GM12878 (cell line): Measurements from ENCODE around the gene YAE1. TPM values are rescaled to one million over a fixed set of nuclear protein-coding genes. Genes with fewer than 3 reads are reported as not detected.

Experiments
- ATAC-seq: fragments of 200-7000 bp; cut with Tn5 transposase; 3 replicates; pipeline ENCODE4 v1.9.1; 2020; ENCODE audit warnings: mild to moderate bottlenecking, moderate library complexity
- BruUV-seq: library from RNA; stranded (reverse); fragments of 400-500 nt; replicated peaks from 2 replicates; lab custom pipeline; 2021; lab: Mats Ljungman, UMichigan
- CTCF ChIA-PET: fragments of 300-600 bp; sonication (Branson Sonifier 250); formaldehyde crosslinking; extraction: SDS; loops from one replicate; lab custom pipeline; 2021; ENCODE audit warnings: inconsistent platforms; lab: Yijun Ruan, JAX
- POLR2A ChIA-PET: fragments of 350-600 bp; formaldehyde crosslinking; extraction: SDS; loops from one replicate; lab custom pipeline; 2021; ENCODE audit warnings: inconsistent platforms; lab: Charles Lee
- RAD21 ChIA-PET: fragments of 300-600 bp; sonication (Branson Sonifier 250); formaldehyde crosslinking; loops from one replicate; lab custom pipeline; 2023; ENCODE audit warnings: antibody characterized with exemption; ENCODE audit not compliant: unreplicated experiment; lab: Charles Lee
- SMC1A ChIA-PET: fragments of 300-600 bp; sonication (Branson Sonifier 250); formaldehyde crosslinking; loops from one replicate; lab custom pipeline; 2023; ENCODE audit not compliant: unreplicated experiment, uncharacterized antibody; lab: Charles Lee
- DNase-seq: peaks from one replicate; pipeline ENCODE4 v3.0.0-alpha.2; 2011; ENCODE audit warnings: low read depth, low spot score
- FAIRE-seq: peaks from 3 replicates; lab custom pipeline; 2011; peaks lifted over from hg19 to GRCh38; lab: Jason Lieb, UNC
- H2AFZ ChIP-seq: 2 replicates; pipeline ENCODE4 v1.6.0; 2011; ENCODE audit warnings: low read depth, low read length, control low read depth; ENCODE audit not compliant: control insufficient read depth
- H3K27ac ChIP-seq: 2 replicates; pipeline ENCODE4 v1.5.1; 2011; ENCODE audit warnings: control low read depth; ENCODE audit not compliant: control insufficient read depth, insufficient read depth
- H3K27me3 ChIP-seq, 2 experiments: replicated peaks in 1 of 2; 2 replicates each; pipeline versions ENCODE4 v1.6.0 to v1.6.1; 2011; ENCODE audit warnings: low read length in 1 of 2; ENCODE audit not compliant: control insufficient read depth in 2 of 2, insufficient read depth in 2 of 2
- H3K36me3 ChIP-seq, 2 experiments: 2 replicates each; pipeline ENCODE4 v1.5.1; 2011; ENCODE audit warnings: low read length in 1 of 2; ENCODE audit not compliant: control insufficient read depth in 2 of 2, insufficient read depth in 2 of 2
- H3K4me1 ChIP-seq: 2 replicates; pipeline ENCODE4 v1.6.1; 2011; ENCODE audit warnings: mild to moderate bottlenecking, low read length, moderate library complexity, mixed read lengths; ENCODE audit not compliant: control insufficient read depth, insufficient read depth
- H3K4me2 ChIP-seq: 2 replicates; pipeline ENCODE4 v1.6.0; 2011; ENCODE audit warnings: control low read depth; ENCODE audit not compliant: control insufficient read depth, insufficient read depth
- H3K4me3 ChIP-seq: fragments of 200-600 bp; sonication (generic); 2 replicates; pipeline ENCODE4 v1.5.1; 2016
- H3K79me2 ChIP-seq: 2 replicates; pipeline ENCODE4 v1.6.0; 2011; ENCODE audit warnings: low read length; ENCODE audit not compliant: control insufficient read depth, insufficient read depth
- H3K9ac ChIP-seq: 2 replicates; pipeline ENCODE4 v1.8.0; 2011; ENCODE audit warnings: low read length, control low read depth, mixed read lengths; ENCODE audit not compliant: control insufficient read depth, insufficient read depth
- H3K9me3 ChIP-seq: replicated peaks from 3 replicates; pipeline ENCODE4 v1.5.1; 2011; ENCODE audit warnings: mild to moderate bottlenecking, low read length; ENCODE audit not compliant: control insufficient read depth, insufficient read depth
- H4K20me1 ChIP-seq: 2 replicates; pipeline ENCODE4 v1.6.0; 2011; ENCODE audit not compliant: control insufficient read depth, insufficient read depth
- ASH2L ChIP-seq: fragments of 300-600, 200-600 bp; sonication (generic); IDR thresholded peaks from 2 replicates; pipeline ENCODE4 v1.6.1; 2017; ENCODE audit warnings: low read depth, mild to moderate bottlenecking, borderline replicate concordance
- BRCA1 ChIP-seq: IDR thresholded peaks from 2 replicates; pipeline ENCODE4 v1.6.1; 2011; ENCODE audit warnings: low read depth, low read length, improper control_type of control experiment
- EP300 ChIP-seq, 2 experiments: fragments of 150-350 bp in 1 of 2; IDR thresholded peaks; 2 replicates each; pipeline ENCODE4 v1.6.1; 2011 to 2012; ENCODE audit warnings: low read depth in 2 of 2, low read length in 2 of 2, borderline replicate concordance in 1 of 2, improper control_type of control experiment in 1 of 2, inconsistent platforms in 1 of 2; ENCODE audit not compliant: control insufficient read depth in 1 of 2
- ESRRA ChIP-seq: IDR thresholded peaks from 2 replicates; pipeline ENCODE4 v1.6.1; 2012; ENCODE audit warnings: mild to moderate bottlenecking, low read length, improper control_type of control experiment
- EZH2 ChIP-seq: IDR thresholded peaks from 2 replicates; pipeline ENCODE4 v1.6.1; 2012; ENCODE audit warnings: low read depth, mild to moderate bottlenecking, control low read depth, inconsistent platforms, low read length, borderline replicate concordance; ENCODE audit not compliant: control insufficient read depth
- GABPA ChIP-seq: IDR thresholded peaks from 2 replicates; pipeline ENCODE4 v1.6.1; 2014; ENCODE audit warnings: antibody characterized with exemption, low read depth, mild to moderate bottlenecking, inconsistent platforms
- IKZF1 ChIP-seq: fragments of 450-650 bp; conservative IDR thresholded peaks from 2 replicates; pipeline ENCODE4 v1.6.1; 2017; ENCODE audit warnings: antibody characterized with exemption, mild to moderate bottlenecking
- MTA2 ChIP-seq: fragments of 450-650 bp; IDR thresholded peaks from 2 replicates; pipeline ENCODE4 v1.6.1; 2016; ENCODE audit warnings: low read depth, mild to moderate bottlenecking, moderate library complexity
- MXI1 ChIP-seq: fragments of 150-350 bp; IDR thresholded peaks from 2 replicates; pipeline ENCODE4 v1.6.1; 2011; ENCODE audit warnings: low read depth, mild to moderate bottlenecking, inconsistent platforms, low read length, improper control_type of control experiment
- MYB ChIP-seq: fragments of 150-350 bp; IDR thresholded peaks from 2 replicates; pipeline ENCODE4 v1.6.1; 2014; ENCODE audit warnings: mild to moderate bottlenecking, low read depth, low read length, borderline replicate concordance
- NFIC ChIP-seq: IDR thresholded peaks from 2 replicates; pipeline ENCODE4 v1.6.1; 2012; ENCODE audit warnings: low read depth, mild to moderate bottlenecking, inconsistent platforms, low read length, moderate library complexity
- NFXL1 ChIP-seq: fragments of 450-650 bp; IDR thresholded peaks from 2 replicates; pipeline ENCODE4 v1.6.1; 2017; ENCODE audit warnings: antibody characterized with exemption, mild to moderate bottlenecking, borderline replicate concordance
- POLR2AphosphoS5 ChIP-seq: IDR thresholded peaks from 2 replicates; pipeline ENCODE4 v1.6.1; 2011; ENCODE audit warnings: mild to moderate bottlenecking, low read length, inconsistent platforms
- RUNX3 ChIP-seq: IDR thresholded peaks from 2 replicates; pipeline ENCODE4 v1.6.1; 2012; ENCODE audit warnings: low read length, inconsistent platforms
- SIN3A ChIP-seq: IDR thresholded peaks from 2 replicates; pipeline ENCODE4 v1.6.1; 2012; ENCODE audit warnings: low read depth, low read length, improper control_type of control experiment
- TAF1 ChIP-seq: IDR thresholded peaks from 2 replicates; pipeline ENCODE4 v1.6.1; 2011; ENCODE audit warnings: mild to moderate bottlenecking, low read depth, low read length, borderline replicate concordance
- YBX1 ChIP-seq: fragments of 450-650 bp; IDR thresholded peaks from 2 replicates; pipeline ENCODE4 v1.6.1; 2016; ENCODE audit warnings: antibody characterized with exemption
- ZNF592 ChIP-seq: fragments of 450-650 bp; IDR thresholded peaks from 2 replicates; pipeline ENCODE4 v1.6.1; 2017; ENCODE audit warnings: mild to moderate bottlenecking, moderate library complexity
- ZNF622 ChIP-seq: fragments of 450-650 bp; IDR thresholded peaks from 2 replicates; pipeline ENCODE4 v1.6.1; 2017; ENCODE audit warnings: mild to moderate bottlenecking, inconsistent platforms
- in situ Hi-C: fragments of 300-500 bp; cut with MboI; formaldehyde crosslinking; loops from 9 replicates; pipeline ENCODE4 v1.14.3; 2018; ENCODE audit warnings: mixed read lengths
- intact Hi-C: fragments of 100-400 bp; cut with micrococcal nuclease; formaldehyde crosslinking; loops from one replicate; pipeline ENCODE4 v1.14.2; 2022; ENCODE audit not compliant: unreplicated experiment
- polyA plus RNA-seq, 11 experiments: library from polyadenylated mRNA; depleted of rRNA in 4 of 11; unstranded in 6 of 11; stranded (reverse) in 5 of 11; fragments of >200 nt; fragmentation: Nextera tagmentation in 4 of 11; fragmentation: Illumina TruSeq in 1 of 11; extraction: Ambion mirVana in 4 of 11; extraction: Trizol in 1 of 11; gene quantifications; 1 replicate in 1 of 11; 2 replicates in 10 of 11; pipeline versions ENCODE4 v1.2.1 to v1.2.3, GENCODE V29; 2011 to 2016; ENCODE audit warnings: inconsistent platforms in 2 of 11, missing spikeins in 2 of 11, low read depth in 1 of 11
- total RNA-seq, 4 experiments: library from RNA; depleted of rRNA in 3 of 4; stranded (reverse); fragments of >200 nt in 3 of 4; fragmentation: Illumina TruSeq in 1 of 4; extraction: Trizol in 1 of 4; gene quantifications; 2 replicates each; pipeline versions ENCODE4 v1.2.1 to v1.2.3, GENCODE V29; 2013 to 2021
- TF ChIP-seq, protein P1 (sequence below): IDR thresholded peaks from 2 replicates; pipeline ENCODE4 v1.6.1; 2012; ENCODE audit warnings: low read length, inconsistent platforms

The YAE1 gene
- total and polyA plus RNA-seq, 10 of the 15 experiments (the other 5 are each of a cell fraction or from before 2014, with no cell fraction given) = 13.5 to 35.8 (median 22.9) TPM

DNA sequence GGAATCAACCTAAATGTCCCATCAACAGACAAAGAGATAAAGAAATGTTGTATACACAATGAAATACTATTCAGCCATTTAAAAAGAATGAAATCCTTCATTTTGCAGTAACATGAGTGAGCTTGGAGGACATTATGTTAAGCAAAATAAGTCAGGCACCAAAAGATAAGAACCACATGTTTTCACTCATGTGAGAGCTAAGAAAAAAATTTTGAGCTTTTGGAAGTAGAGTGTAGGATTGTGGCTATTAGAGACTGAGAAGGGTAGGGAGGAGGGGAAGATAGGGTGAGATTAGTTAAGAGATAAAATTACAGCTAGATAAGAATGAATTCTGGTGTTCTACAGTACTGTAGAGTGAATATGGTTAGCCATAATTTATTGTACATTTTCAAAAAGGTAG, 8.3 kb upstream of the YAE1 start:
- no peak overlapping the region for H3K4me3 ChIP-seq
- no peaks in the 10 kb centered on the region for H3K4me1 ChIP-seq
- no peaks in the 10 kb centered on the region for H4K20me1 ChIP-seq
- CTCF ChIA-PET = interaction anchor here (1.2 kb wide), 2 partner anchors 12 to 22 kb away, joined by 3 to 4 read pairs; no protein-coding TSS in a partner anchor
- RAD21 ChIA-PET = no interaction called here
- ATAC-seq (no peak), DNase-seq (no peak), FAIRE-seq (no peak)
- H2AFZ ChIP-seq = no peak overlapping the region
- H3K27ac ChIP-seq = no peak overlapping the region
- SMC1A ChIA-PET = no interaction called here
- H3K79me2 ChIP-seq = no peaks in the 10 kb centered on the region
- H3K4me2 ChIP-seq = no peak overlapping the region
- BruUV-seq = no TSS peak
- intact Hi-C loops (no loop called here), in situ Hi-C loops (no loop called here)
- POLR2A ChIA-PET = interaction anchor here (0.5 kb wide), 1 partner anchor 391 kb away, joined by 7 read pairs; no protein-coding TSS in a partner anchor
- H3K27me3 ChIP-seq = no peaks in the 10 kb centered on the region
- H3K9ac ChIP-seq = no peak overlapping the region
- H3K9me3 ChIP-seq = no peaks in the 10 kb centered on the region
- TF ChIP-seq IKZF1 (no peak), EP300 (IDR thresholded peaks at IDR 0.05; ENCODE audit: borderline replicate concordance in 1 of 2, control insufficient read depth in 1 of 2, low read depth in 2 of 2, low read length in 2 of 2) (no peak), ZNF592 (no peak), YBX1 (no peak), MTA2 (no peak), SIN3A (no peak), POLR2AphosphoS5 (no peak), GABPA (no peak), RUNX3 (no peak), ASH2L (no peak), MYB (no peak), MXI1 (no peak), ZNF622 (no peak), NFIC (no peak), EZH2 (no peak), TAF1 (no peak), ESRRA (no peak), BRCA1 (no peak), NFXL1 (no peak)
- TF ChIP-seq, protein P1, sequence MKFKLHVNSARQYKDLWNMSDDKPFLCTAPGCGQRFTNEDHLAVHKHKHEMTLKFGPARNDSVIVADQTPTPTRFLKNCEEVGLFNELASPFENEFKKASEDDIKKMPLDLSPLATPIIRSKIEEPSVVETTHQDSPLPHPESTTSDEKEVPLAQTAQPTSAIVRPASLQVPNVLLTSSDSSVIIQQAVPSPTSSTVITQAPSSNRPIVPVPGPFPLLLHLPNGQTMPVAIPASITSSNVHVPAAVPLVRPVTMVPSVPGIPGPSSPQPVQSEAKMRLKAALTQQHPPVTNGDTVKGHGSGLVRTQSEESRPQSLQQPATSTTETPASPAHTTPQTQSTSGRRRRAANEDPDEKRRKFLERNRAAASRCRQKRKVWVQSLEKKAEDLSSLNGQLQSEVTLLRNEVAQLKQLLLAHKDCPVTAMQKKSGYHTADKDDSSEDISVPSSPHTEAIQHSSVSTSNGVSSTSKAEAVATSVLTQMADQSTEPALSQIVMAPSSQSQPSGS = no peak
- H3K36me3 ChIP-seq = no peaks in the 10 kb centered on the region
